CD4-positive, CD25-positive, alpha-beta regulatory T cell (primary cell): ENCODE results near the gene TTC28. TPM values are rescaled to one million over a fixed set of nuclear protein-coding genes. Genes with fewer than 3 reads are reported as not detected.

Experiments used
- ATAC-seq, 2 donors: fragments of 150-1000 bp; cut with Tn5 transposase; one replicate each; pipeline ENCODE4 v1.10.0; 2021; ENCODE audit warnings: low read depth in 2 of 2, moderate number of reproducible peaks in 2 of 2, moderate library complexity in 1 of 2
- DNase-seq, 3 donors: peaks; one replicate each; pipeline versions ENCODE4 v3.0.0 to v3.0.0-alpha.2; 2012 to 2022; ENCODE audit warnings: mixed read lengths in 1 of 3
- H3K27ac ChIP-seq: one replicate; pipeline ENCODE4 v1.7.0; 2013; ENCODE audit warnings: mild to moderate bottlenecking, low read length; ENCODE audit not compliant: insufficient read depth, poor library complexity, severe bottlenecking
- H3K27me3 ChIP-seq: one replicate; pipeline ENCODE4 v1.7.0; 2013; ENCODE audit warnings: low read length; ENCODE audit not compliant: control insufficient read depth, insufficient read depth
- H3K36me3 ChIP-seq: one replicate; pipeline ENCODE4 v1.7.0; 2013; ENCODE audit warnings: mild to moderate bottlenecking, low read length, moderate library complexity; ENCODE audit not compliant: control insufficient read depth, insufficient read depth
- H3K4me1 ChIP-seq: 2 replicates; pipeline ENCODE4 v1.7.0; 2013; ENCODE audit warnings: mild to moderate bottlenecking, low read length; ENCODE audit not compliant: insufficient read depth, control insufficient read depth, poor library complexity, severe bottlenecking
- H3K4me3 ChIP-seq: one replicate; pipeline ENCODE4 v1.7.0; 2013; ENCODE audit warnings: low read depth, mild to moderate bottlenecking, low read length, moderate library complexity
- H3K9me3 ChIP-seq, 2 experiments: 1 replicate in 1 of 2; 2 replicates in 1 of 2; pipeline ENCODE4 v1.7.0; 2013; ENCODE audit warnings: low read length in 2 of 2, mild to moderate bottlenecking in 1 of 2, moderate library complexity in 1 of 2; ENCODE audit not compliant: control insufficient read depth in 2 of 2
- H3K27ac Mint-ChIP-seq, 3 donors: one replicate each; pipeline ENCODE4 v1.8.0; 2020 to 2022; ENCODE audit warnings: mild to moderate bottlenecking in 3 of 3, mixed read lengths in 3 of 3, moderate library complexity in 2 of 3
- H3K27me3 Mint-ChIP-seq: one replicate; pipeline ENCODE4 v1.8.0; 2022; ENCODE audit warnings: mild to moderate bottlenecking, mixed read lengths
- H3K36me3 Mint-ChIP-seq: one replicate; pipeline ENCODE4 v1.8.0; 2020; ENCODE audit warnings: mixed read lengths
- H3K4me1 Mint-ChIP-seq, 4 donors: one replicate each; pipeline ENCODE4 v1.8.0; 2020 to 2022; ENCODE audit warnings: mixed read lengths in 4 of 4, mild to moderate bottlenecking in 1 of 4
- H3K4me3 Mint-ChIP-seq, 4 donors: one replicate each; pipeline ENCODE4 v1.8.0; 2020 to 2022; ENCODE audit warnings: mild to moderate bottlenecking in 4 of 4, mixed read lengths in 4 of 4, moderate library complexity in 3 of 4
- H3K9me3 Mint-ChIP-seq, 7 donors: one replicate each; pipeline ENCODE4 v1.8.0; 2020 to 2022; ENCODE audit warnings: mixed read lengths in 7 of 7, mild to moderate bottlenecking in 3 of 7, moderate library complexity in 2 of 7
- polyA plus RNA-seq, 4 donors: library from polyadenylated mRNA; unstranded; fragments of 300-500 nt; fragmentation: Illumina TruSeq; gene quantifications; one replicate each; pipeline ENCODE4 v1.2.3, GENCODE V29; 2021
- total RNA-seq: library from RNA; stranded (reverse); gene quantifications from one replicate; pipeline ENCODE4 v1.2.3, GENCODE V29; 2022

The TTC28 gene
- total and polyA plus RNA-seq, 5 donors from 2014 or later, result 0.02 to 2.7 (median 0.28) TPM; not detected in 1

GRCh38 chr22:27978802-27979201 lies 700.8 kb downstream of the TTC28 start:
- no peak overlapping the region for H3K27ac Mint-ChIP-seq
- DNase-seq (no peak), ATAC-seq (no peak)
- Histone ChIP-seq H3K36me3 (no peaks in the 10 kb centered on the region), H3K4me3 (no peak overlapping the region), H3K27me3 (no peaks in the 10 kb centered on the region), H3K4me1 (no peaks in the 10 kb centered on the region), H3K9me3 (no peaks in the 10 kb centered on the region), H3K27ac (no peak overlapping the region)
- H3K27me3 Mint-ChIP-seq, result no peaks in the 10 kb centered on the region
- peaks cover 16% of the 10 kb centered on the region for H3K36me3 Mint-ChIP-seq
- H3K4me3 Mint-ChIP-seq, result no peak overlapping the region
- H3K9me3 Mint-ChIP-seq, result no peaks in the 10 kb centered on the region
- peaks cover 0 to 5% (median 0%) of the 10 kb centered on the region in 4 donors for H3K4me1 Mint-ChIP-seq

DNA sequence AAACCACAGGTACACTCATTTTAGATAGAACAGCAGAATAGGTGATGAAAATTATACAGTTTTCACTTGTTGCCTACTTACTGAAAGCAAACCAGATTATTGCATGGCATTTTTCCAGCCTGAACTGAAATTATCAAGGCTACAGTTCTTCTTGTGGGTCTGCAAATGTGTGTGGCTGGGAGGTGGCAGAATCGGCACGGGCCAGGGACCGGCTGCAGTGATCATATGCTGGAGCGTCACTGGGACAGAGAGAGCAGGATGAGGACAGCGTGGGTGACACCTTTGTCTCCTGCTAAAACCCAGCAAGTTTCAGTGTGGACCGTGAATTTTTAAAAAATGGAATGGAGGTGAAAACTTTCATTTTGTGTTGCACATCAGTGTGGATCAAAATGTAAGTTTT lies 701.3 kb downstream of the TTC28 start:
- Histone ChIP-seq H3K4me3 (no peak overlapping the region), H3K27me3 (no peaks in the 10 kb centered on the region), H3K9me3 (no peaks in the 10 kb centered on the region), H3K36me3 (no peaks in the 10 kb centered on the region), H3K4me1 (no peaks in the 10 kb centered on the region), H3K27ac (no peak overlapping the region)
- Mint-ChIP-seq H3K27ac (no peak overlapping the region), H3K4me1 (peaks cover 0 to 5% (median 0%) of the 10 kb centered on the region in 4 donors), H3K4me3 (no peak overlapping the region), H3K36me3 (peaks cover 14% of the 10 kb centered on the region), H3K27me3 (no peaks in the 10 kb centered on the region), H3K9me3 (no peaks in the 10 kb centered on the region)
- DNase-seq (no peak), ATAC-seq (no peak)

DNA sequence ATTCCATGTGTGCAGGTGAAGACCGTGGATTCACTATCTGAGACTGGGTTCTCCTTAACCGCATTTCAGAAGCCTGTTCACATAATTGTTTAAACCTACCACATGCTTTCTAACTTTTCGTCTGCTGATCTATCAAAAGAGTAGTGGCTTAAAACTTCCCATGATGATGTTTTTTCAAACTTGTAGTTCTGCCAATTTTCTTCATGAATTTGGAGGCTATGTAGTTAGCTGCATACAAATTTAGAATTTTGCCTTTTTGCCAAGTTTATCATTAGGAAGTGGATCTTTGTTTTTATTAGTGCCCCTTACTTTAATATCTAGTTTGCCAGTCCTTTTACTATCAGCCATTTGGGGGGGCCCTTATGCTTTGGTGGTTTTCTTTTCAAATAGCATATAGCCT lies 703.1 kb downstream of the TTC28 start:
- no peak for ATAC-seq
- H3K4me1 ChIP-seq, result no peaks in the 10 kb centered on the region

DNA sequence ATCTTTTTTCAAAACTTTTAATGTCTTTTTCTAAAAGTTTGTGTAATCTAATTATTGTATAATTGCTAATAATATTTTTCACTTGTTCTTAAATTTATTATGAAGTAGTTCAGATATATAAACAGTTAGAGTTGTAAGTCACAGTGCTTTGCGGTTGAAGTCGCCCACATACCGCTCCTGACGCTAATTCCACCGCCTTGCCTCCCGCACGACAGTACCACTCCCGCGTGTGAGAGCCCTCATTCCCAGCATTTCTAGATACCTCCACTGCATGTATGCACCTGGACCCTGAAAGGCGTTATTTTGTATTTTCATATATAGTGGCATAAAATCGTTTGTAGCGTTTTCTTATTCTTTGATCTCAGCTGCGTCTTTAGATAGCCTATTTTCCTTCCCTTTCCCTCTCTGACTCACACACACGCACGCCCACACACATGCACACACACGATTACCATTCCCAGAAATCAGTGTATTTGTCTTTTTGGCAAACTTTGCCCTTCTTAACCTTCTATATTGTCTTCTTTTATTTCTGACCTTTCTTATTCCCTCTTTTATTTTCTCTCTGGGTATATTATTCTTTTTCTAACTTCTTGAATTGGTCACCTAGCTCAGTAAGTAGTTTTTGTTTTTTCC lies 704.1 kb downstream of the TTC28 start:
- Histone ChIP-seq H3K4me3 (no peak overlapping the region), H3K36me3 (no peaks in the 10 kb centered on the region), H3K27me3 (no peaks in the 10 kb centered on the region), H3K4me1 (no peaks in the 10 kb centered on the region), H3K27ac (no peak overlapping the region), H3K9me3 (no peaks in the 10 kb centered on the region)
- Mint-ChIP-seq H3K36me3 (peaks cover 21% of the 10 kb centered on the region), H3K9me3 (peaks cover 0 to 3% (median 0%) of the 10 kb centered on the region in 7 donors), H3K4me3 (no peak overlapping the region), H3K27me3 (no peaks in the 10 kb centered on the region), H3K4me1 (peaks cover 0 to 5% (median 0%) of the 10 kb centered on the region in 4 donors), H3K27ac (no peak overlapping the region)
- ATAC-seq (no peak), DNase-seq (no peak)

More for the DNA sequence above, 703.1 kb downstream of the TTC28 start:
- DNase-seq, result no peak
- Histone ChIP-seq H3K4me3 (no peak overlapping the region), H3K27me3 (no peaks in the 10 kb centered on the region), H3K27ac (no peak overlapping the region), H3K36me3 (no peaks in the 10 kb centered on the region), H3K9me3 (no peaks in the 10 kb centered on the region)
- H3K9me3 Mint-ChIP-seq, result peaks cover 0 to 1% (median 0%) of the 10 kb centered on the region in 7 donors
- no peak overlapping the region for H3K27ac Mint-ChIP-seq
- H3K36me3 Mint-ChIP-seq, result peaks cover 19% of the 10 kb centered on the region
- H3K27me3 Mint-ChIP-seq, result no peaks in the 10 kb centered on the region
- no peak overlapping the region for H3K4me3 Mint-ChIP-seq
- peaks cover 0 to 5% (median 0%) of the 10 kb centered on the region in 4 donors for H3K4me1 Mint-ChIP-seq

DNA sequence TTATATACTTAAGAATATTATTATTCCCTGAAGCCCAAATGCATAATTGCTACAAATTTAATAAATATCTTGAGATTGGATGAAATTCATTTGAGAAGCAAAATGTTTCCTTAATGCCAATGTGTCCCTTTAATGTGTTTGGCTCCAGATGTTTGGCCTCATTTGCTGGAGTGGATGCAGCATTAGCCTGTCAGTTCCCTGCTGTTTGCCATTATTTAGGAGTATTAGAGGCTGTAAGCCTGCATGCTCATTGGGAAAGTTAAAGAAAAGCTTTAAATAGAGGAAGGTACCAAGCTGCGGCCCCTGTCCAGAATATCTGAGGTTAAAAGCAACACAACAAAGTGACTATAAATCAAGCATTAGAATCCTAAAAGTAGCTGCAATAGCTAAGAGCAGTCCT lies 705.8 kb downstream of the TTC28 start:
- no peak overlapping the region for H3K27ac Mint-ChIP-seq
- Histone ChIP-seq H3K9me3 (no peaks in the 10 kb centered on the region), H3K4me1 (no peaks in the 10 kb centered on the region), H3K4me3 (no peak overlapping the region), H3K36me3 (no peaks in the 10 kb centered on the region), H3K27me3 (no peaks in the 10 kb centered on the region), H3K27ac (no peak overlapping the region)
- peaks cover 0 to 7% (median 0%) of the 10 kb centered on the region in 4 donors for H3K4me1 Mint-ChIP-seq
- DNase-seq (no peak), ATAC-seq (no peak)
- peaks cover 0 to 12% (median 0%) of the 10 kb centered on the region in 7 donors for H3K9me3 Mint-ChIP-seq
- H3K36me3 Mint-ChIP-seq, result peaks cover 31% of the 10 kb centered on the region
- H3K4me3 Mint-ChIP-seq, result no peak overlapping the region
- no peaks in the 10 kb centered on the region for H3K27me3 Mint-ChIP-seq

GRCh38 chr22:27972732-27973698 lies 706.6 kb downstream of the TTC28 start:
- no peak for DNase-seq
- Histone ChIP-seq H3K4me1 (no peaks in the 10 kb centered on the region), H3K27ac (no peak overlapping the region), H3K9me3 (no peaks in the 10 kb centered on the region), H3K27me3 (no peaks in the 10 kb centered on the region), H3K4me3 (no peak overlapping the region), H3K36me3 (no peaks in the 10 kb centered on the region)
- Mint-ChIP-seq H3K4me1 (peaks cover 0 to 7% (median 0%) of the 10 kb centered on the region in 4 donors), H3K4me3 (no peak overlapping the region), H3K9me3 (peaks cover 0 to 12% (median 0%) of the 10 kb centered on the region in 7 donors), H3K27ac (no peak overlapping the region), H3K36me3 (peaks cover 34% of the 10 kb centered on the region), H3K27me3 (no peaks in the 10 kb centered on the region)
- no peak for ATAC-seq

- H3K36me3 ChIP-seq, result no peaks in the 10 kb centered on the region
- no peak for DNase-seq
- H3K27ac ChIP-seq, result no peak overlapping the region
- H3K4me1 Mint-ChIP-seq, result peaks cover 0 to 4% (median 0%) of the 10 kb centered on the region in 4 donors
- no peak overlapping the region for H3K4me3 Mint-ChIP-seq
- peaks cover 32% of the 10 kb centered on the region for H3K36me3 Mint-ChIP-seq
- no peaks in the 10 kb centered on the region for H3K4me1 ChIP-seq
- H3K4me3 ChIP-seq, result no peak overlapping the region
- no peaks in the 10 kb centered on the region for H3K9me3 ChIP-seq
- no peak for ATAC-seq
- H3K9me3 Mint-ChIP-seq, result peaks cover 0 to 12% (median 0%) of the 10 kb centered on the region in 7 donors
- no peak overlapping the region for H3K27ac Mint-ChIP-seq
- no peaks in the 10 kb centered on the region for H3K27me3 ChIP-seq
- no peaks in the 10 kb centered on the region for H3K27me3 Mint-ChIP-seq
These were observed 707.7 kb downstream of the TTC28 start for GRCh38 chr22:27971926-27972325.
